Ishikawa (cell line): ENCODE results near the gene FXN.

Source experiments
- CEBPB ChIP-seq: IDR thresholded peaks from 2 replicates; pipeline ENCODE4 v1.6.1; 2012
- CREB1 ChIP-seq: IDR thresholded peaks from 2 replicates; pipeline ENCODE4 v1.6.1; 2012; ENCODE audit warnings: low read depth
- EGR1 ChIP-seq: IDR thresholded peaks from 2 replicates; pipeline ENCODE4 v1.6.1; 2012
- EP300 ChIP-seq: IDR thresholded peaks from 2 replicates; pipeline ENCODE4 v1.6.1; 2012; ENCODE audit warnings: borderline replicate concordance
- FOXM1 ChIP-seq: IDR thresholded peaks from 2 replicates; pipeline ENCODE4 v1.6.1; 2012; ENCODE audit warnings: low read depth, borderline replicate concordance
- NFIC ChIP-seq: IDR thresholded peaks from 2 replicates; pipeline ENCODE4 v1.6.1; 2012
- RAD21 ChIP-seq: IDR thresholded peaks from 2 replicates; pipeline ENCODE4 v1.6.1; 2012; ENCODE audit warnings: low read depth
- TAF1 ChIP-seq: IDR thresholded peaks from 2 replicates; pipeline ENCODE4 v1.6.1; 2012; ENCODE audit warnings: low read depth, mild to moderate bottlenecking
- TCF12 ChIP-seq: IDR thresholded peaks from 2 replicates; pipeline ENCODE4 v1.6.1; 2012; ENCODE audit warnings: low read depth
- TEAD4 ChIP-seq: IDR thresholded peaks from 2 replicates; pipeline ENCODE4 v1.6.1; 2012
- YY1 ChIP-seq: IDR thresholded peaks from 2 replicates; pipeline ENCODE4 v1.6.1; 2012; ENCODE audit warnings: low read depth
- ZBTB7A ChIP-seq: IDR thresholded peaks from 2 replicates; pipeline ENCODE4 v1.6.1; 2012; ENCODE audit warnings: low read depth
- TF ChIP-seq, protein P1 (sequence below): IDR thresholded peaks from 2 replicates; pipeline ENCODE4 v1.6.1; 2012; ENCODE audit warnings: low read depth, mild to moderate bottlenecking
- TF ChIP-seq, protein P2 (sequence below): IDR thresholded peaks from 2 replicates; pipeline ENCODE4 v1.6.1; 2012
- TF ChIP-seq, protein P3 (sequence below): IDR thresholded peaks from 2 replicates; pipeline ENCODE4 v1.6.1; 2012

FXN gene

DNA sequence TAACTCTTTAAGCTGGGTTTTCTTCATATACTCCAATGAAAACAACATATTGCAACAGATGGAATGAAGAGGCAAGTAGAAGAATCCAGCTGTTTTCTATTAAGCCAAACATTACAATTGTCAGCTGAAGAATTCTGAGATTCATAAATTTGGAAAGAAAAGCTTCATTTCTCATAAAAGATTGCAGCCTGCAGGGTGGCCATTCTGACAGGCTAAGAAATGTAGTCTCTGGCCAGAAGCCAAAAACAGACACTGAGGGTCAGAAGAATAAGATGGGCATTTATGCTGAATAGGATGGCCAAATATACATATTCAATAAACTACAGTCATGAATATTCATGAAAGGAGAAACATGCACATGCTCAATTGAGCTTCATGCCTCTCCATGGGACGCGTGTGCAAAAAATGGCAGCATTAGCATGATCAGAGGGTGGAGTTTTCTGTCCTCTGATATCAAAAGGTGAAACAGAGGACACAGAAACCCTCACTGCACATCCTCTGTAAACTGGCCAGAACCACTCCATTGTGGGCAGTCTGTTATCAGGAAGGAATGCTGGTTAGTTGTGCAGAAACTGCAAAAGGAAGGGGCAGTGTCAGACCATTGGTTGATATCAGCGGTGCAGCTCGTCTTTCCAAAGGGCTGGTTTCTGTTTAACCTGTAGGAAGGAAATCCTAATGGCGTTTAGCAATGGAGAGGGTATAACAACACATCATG lies 50.2 kb downstream of the FXN start:
- TF ChIP-seq TEAD4 (no peak), NFIC (no peak), EGR1 (no peak), FOXM1 (no peak), EP300 (no peak), ZBTB7A (no peak), CEBPB (no peak), RAD21 (no peak), YY1 (no peak), CREB1 (no peak), TAF1 (no peak), TCF12 (no peak)
- TF ChIP-seq, protein P1, sequence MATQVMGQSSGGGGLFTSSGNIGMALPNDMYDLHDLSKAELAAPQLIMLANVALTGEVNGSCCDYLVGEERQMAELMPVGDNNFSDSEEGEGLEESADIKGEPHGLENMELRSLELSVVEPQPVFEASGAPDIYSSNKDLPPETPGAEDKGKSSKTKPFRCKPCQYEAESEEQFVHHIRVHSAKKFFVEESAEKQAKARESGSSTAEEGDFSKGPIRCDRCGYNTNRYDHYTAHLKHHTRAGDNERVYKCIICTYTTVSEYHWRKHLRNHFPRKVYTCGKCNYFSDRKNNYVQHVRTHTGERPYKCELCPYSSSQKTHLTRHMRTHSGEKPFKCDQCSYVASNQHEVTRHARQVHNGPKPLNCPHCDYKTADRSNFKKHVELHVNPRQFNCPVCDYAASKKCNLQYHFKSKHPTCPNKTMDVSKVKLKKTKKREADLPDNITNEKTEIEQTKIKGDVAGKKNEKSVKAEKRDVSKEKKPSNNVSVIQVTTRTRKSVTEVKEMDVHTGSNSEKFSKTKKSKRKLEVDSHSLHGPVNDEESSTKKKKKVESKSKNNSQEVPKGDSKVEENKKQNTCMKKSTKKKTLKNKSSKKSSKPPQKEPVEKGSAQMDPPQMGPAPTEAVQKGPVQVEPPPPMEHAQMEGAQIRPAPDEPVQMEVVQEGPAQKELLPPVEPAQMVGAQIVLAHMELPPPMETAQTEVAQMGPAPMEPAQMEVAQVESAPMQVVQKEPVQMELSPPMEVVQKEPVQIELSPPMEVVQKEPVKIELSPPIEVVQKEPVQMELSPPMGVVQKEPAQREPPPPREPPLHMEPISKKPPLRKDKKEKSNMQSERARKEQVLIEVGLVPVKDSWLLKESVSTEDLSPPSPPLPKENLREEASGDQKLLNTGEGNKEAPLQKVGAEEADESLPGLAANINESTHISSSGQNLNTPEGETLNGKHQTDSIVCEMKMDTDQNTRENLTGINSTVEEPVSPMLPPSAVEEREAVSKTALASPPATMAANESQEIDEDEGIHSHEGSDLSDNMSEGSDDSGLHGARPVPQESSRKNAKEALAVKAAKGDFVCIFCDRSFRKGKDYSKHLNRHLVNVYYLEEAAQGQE: no peak
- TF ChIP-seq, protein P2, sequence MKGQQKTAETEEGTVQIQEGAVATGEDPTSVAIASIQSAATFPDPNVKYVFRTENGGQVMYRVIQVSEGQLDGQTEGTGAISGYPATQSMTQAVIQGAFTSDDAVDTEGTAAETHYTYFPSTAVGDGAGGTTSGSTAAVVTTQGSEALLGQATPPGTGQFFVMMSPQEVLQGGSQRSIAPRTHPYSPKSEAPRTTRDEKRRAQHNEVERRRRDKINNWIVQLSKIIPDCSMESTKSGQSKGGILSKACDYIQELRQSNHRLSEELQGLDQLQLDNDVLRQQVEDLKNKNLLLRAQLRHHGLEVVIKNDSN: no peak
- TF ChIP-seq, protein P3, sequence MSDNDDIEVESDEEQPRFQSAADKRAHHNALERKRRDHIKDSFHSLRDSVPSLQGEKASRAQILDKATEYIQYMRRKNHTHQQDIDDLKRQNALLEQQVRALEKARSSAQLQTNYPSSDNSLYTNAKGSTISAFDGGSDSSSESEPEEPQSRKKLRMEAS: no peak

DNA sequence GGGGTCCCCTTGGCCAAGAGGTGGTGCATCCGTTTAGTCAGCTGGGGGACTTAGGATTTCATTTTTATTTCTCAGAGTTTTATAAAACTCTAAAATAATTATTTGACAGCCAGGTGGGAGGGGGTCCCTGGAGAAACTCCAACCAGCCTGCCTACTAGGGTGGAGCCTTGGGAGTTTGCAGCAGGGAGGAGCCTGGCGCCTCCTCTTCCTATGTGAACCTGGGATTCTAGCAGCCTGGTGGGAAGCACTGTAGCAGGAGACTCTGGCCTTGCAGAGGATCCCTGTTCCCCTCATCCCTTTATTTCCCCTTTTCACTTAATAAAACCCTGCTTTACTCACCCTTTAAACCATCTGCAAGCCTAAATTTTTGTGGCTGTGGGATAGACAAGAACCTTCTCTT lies 50.8 kb downstream of the FXN start:
- TF ChIP-seq NFIC: no peak
- TF ChIP-seq FOXM1: no peak
- TF ChIP-seq EP300: no peak

DNA sequence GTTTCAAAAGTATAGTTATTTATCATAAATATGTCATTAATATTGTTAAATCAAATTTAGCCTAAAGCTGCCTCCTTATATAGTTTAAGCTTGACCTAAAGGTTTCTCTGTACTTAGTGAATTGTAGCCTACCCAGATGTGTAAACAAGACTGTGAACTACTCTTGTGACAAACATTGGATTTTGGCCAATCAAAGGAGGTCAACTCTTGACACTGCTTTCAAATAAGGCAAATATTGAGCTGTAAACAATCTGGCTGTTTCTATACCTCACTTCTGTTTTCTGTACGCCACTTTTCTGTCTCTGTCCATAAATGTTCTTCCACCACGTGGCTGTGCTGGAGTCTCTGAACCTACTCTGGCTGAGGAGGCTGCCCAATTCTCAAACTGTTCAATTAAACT lies 51.2 kb downstream of the FXN start:
- TF ChIP-seq TEAD4 (no peak), EP300 (no peak), TAF1 (no peak), FOXM1 (no peak), YY1 (no peak), TCF12 (no peak), CEBPB (no peak), RAD21 (no peak), CREB1 (no peak), EGR1 (no peak), ZBTB7A (no peak), NFIC (no peak)
- TF ChIP-seq, protein P3: no peak
- TF ChIP-seq, protein P2: no peak
- TF ChIP-seq, protein P1: no peak

DNA sequence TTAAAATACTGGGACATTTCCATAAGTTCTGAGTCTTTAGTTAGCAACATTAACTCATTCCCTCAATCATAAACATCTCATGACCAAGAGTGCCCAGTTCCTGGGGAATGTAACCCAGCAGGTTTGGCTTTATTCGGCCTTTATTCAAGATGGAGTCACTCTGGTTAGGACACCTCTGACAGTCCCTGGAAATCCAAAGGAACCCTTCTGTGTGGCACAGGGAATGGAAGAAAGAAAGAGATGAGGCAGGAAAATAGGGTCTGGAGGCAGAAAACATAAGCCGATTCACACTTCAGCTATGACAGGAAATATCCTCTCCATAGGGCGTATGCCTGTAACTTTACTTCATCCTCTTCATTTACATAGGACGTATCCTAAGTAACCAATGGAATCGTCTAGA lies 53.5 kb downstream of the FXN start:
- TF ChIP-seq ZBTB7A (no peak), CREB1 (no peak), TAF1 (no peak), TEAD4 (no peak), YY1 (no peak), TCF12 (no peak), EGR1 (no peak), FOXM1 (no peak), RAD21 (no peak), CEBPB (no peak), EP300 (no peak)
- TF ChIP-seq, protein P1: no peak
- TF ChIP-seq, protein P3: no peak
